Lung microvascular endothelial cell (primary cell): ENCODE results near the gene MT1B. TPM values are rescaled to one million over a fixed set of nuclear protein-coding genes. Genes with fewer than 3 reads are reported as not detected.

ENCODE experiments used
- DNase-seq, 2 donors: peaks; one replicate each; pipeline versions ENCODE4 v3.0.0 to v3.0.0-alpha.2; 2010; ENCODE audit warnings: low read depth in 2 of 2
- total RNA-seq: library from RNA; depleted of rRNA; stranded (reverse); fragments of >200 nt; gene quantifications from 2 replicates; pipeline ENCODE4 v1.2.1, GENCODE V29; 2014

The MT1B gene
- total RNA-seq: not detected in 2 replicates

DNA sequence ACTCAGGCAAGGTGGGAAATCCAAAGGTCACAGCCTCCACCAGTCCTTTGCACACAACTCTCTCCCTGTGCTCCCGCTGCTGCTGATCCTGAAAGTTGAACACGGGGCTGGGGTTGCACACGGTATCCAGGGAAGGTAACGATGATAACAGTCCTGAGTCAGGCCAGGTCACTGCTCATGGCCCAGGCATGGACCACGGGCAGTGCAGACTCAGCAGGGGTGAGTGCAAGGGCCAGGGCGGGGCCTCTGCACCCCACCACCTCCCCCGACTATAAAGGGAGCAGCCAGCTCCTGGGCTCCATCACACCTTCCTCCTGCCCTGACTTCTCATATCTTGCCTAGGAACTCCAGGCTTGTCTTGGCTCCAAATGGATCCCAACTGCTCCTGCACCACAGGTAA lies at the start of gene MT1B:
Gene MT1B, plus strand, starts transcription at position 301 of the 400 bp plus-strand sequence. Its CDS starts 68 bp downstream, at position 369.
- DNase-seq: no peak

DNA sequence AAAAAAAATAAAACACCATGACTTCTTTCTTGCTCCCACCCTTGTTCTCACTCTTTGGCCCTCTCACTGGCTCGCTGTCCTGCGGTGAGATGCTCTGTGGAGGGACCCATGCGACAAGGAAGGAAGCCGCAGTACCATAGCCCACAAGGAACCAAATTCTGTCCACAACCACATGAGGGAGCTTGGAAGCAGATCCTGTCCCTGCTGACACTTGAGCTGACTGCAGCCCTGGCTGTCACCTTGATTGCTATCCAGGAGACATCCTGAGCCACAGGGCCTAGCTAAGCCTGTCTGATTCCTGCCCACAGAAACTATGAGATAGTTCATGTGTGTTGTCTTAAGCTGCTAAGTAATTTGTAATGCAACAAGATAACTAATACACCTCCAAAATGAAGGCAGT lies 48.1 kb upstream of the MT1B start:
- peak; percentile 66 to 68 for DNase-seq

DNA sequence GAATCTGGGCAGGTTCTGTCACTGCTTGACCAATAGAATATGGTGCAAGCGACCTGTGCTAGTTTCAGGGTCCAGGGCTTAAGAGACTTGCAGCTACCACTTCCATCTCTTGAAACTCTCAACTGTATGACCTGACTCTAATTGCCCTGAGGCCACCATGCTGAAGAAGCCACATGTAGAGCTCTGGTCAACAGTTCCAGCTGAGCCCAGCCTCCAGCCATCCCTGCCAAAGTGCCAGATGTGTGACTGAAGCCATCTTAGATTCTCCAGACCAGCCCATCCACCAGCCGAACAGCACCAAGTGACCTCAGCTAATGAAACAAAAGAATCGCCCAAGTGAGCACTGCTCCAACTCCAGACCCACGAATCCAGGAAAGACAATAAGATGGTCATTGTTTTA lies 46.7 kb upstream of the MT1B start:
- no peak for DNase-seq

DNA sequence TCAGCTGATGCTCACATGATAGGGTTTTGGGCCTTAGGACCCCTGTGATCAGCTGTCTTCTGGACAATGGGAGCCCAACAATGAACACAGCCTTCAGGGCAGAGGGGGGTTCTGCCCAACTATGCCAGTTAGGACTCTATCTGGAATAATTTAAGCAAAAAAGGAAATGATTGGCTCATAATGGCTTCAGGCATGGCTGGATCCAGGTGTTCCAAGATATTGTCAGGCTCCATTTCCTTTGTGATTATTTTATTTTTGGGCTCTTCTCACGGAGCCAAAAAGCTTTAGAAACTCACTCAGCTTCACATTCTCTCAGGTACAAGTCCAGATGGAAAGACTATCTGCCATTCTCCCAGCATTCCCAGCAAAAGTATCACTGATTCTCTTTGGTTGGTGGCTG lies 46.2 kb upstream of the MT1B start:
- no peak for DNase-seq

DNA sequence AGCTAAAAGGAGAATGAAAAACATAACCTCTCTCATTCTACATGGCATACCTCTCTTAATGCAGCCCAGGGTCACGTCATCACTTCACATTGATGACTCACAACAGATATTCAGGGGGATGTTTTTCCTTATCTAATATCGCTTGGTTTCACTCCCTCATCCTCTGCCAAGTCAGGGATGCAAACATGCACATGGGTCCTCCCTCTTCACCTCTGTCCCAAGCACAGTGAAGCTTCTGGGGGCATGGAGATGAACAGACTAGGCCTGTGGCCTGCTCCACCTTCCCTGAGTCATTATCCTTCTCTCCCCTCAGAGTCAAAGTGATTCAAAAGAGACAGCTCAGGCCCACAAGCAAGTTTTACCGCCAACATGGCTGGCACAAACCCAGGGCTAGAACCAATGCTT lies 45.6 kb upstream of the MT1B start:
- peak; percentile 62 to 71 for DNase-seq

DNA sequence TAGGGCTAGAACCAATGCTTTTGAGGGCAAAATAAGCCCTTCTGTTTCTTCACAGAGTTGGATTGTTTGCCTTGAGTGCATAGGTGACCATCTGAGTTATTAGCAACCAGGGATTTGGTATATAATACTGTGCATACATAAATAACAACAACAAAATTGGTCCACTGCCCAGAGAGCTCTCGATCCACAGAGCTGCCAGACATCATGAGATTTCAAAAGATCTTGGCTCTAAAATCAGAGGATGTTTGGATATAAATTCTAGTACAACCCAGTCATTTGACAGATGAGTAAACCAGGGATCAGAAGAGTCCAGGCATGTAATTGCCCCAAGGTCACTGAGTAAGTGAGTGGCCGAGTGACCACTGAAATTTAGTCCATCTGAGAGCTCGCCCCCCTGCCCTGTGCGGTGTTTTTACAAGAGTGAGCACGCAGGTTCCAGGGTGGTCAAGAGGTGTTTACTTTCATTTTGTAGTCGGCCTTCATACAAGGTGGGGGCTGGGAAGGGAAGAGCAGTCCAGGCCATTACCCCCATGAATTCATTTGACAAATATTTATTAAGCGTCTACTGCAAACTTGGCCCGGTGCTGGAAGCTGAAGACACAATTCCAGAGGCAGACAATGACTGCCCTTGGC lies 45.1 kb upstream of the MT1B start:
- DNase-seq: peak in 1 of 2 donors; percentile 77

DNA sequence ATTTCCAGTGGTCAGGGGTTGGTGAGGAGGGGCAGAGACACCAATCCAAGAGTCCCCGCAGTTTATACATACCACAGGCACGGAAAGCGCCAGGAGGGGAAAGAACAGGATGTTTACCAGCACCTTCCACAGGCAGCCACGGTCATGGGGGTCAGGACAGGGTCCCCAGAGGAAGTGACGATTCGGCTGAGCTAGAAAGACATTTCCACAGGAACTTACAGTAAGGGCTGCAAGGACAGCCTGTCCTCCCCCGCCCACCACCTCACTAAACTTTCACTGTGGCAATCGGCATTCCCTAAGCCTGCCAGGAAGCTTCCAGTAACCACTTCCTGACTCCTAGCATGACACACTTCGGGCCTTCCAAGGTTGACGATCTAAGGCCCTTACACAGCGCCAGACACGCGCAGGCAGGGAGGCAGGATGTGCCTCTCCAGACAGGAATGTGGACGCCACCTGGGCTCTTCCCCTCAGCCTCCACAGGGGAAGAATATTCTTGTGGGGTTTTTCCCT lies 44.5 kb upstream of the MT1B start:
- peak; percentile 98 to 99 for DNase-seq

DNA sequence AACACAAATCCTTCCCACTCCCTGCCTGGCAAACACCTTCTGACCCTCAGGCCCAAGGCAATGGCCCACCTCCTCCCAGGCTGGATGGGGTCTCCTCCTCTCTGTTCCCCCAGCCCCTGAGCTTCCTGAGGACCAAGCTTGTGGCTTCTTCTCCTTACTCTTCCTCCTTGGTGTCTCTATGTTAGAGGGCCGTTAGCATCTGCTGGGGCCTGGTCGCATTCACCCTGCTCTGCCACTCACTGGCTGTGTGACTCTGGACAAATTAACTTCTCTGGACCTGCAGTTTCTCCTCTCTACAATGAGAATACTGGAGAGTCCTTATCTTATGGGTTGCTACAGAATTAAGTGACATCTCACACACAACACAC lies 44.0 kb upstream of the MT1B start:
- DNase-seq: no peak

DNA sequence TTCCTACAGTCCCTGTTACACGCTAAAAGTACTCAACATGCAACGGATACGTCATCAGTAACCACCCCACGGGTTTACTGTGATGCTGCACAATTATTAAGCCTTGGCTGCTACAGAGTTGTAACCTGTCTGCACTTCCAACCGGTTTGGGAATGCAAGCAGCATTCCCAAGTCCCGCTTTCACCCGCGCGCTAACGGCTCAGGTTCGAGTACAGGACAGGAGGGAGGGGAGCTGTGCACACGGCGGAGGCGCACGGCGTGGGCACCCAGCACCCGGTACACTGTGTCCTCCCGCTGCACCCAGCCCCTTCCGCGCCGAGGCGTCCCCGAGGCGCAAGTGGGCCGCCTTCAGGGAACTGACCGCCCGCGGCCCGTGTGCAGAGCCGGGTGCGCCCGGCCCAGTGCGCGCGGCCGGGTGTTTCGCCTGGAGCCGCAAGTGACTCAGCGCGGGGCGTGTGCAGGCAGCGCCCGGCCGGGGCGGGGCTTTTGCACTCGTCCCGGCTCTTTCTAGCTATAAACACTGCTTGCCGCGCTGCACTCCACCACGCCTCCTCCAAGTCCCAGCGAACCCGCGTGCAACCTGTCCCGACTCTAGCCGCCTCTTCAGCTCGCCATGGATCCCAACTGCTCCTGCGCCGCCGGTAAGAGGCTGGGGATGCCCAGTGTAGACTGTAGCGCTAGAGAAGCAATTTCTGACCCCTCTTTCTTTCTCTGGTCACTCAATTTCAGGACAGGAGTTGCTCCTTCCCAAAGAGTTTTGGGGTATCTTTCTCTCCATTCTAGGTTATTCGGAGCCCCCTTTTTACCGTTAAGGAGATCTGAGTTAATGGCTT lies 43.4 kb upstream of the MT1B start, which contains the start of gene MT2A:
Gene MT2A, plus strand, starts transcription at position 542 of the 833 bp plus-strand sequence. Its CDS starts 72 bp downstream, at position 614.
- DNase-seq: peak; percentile 96 to 99

DNA sequence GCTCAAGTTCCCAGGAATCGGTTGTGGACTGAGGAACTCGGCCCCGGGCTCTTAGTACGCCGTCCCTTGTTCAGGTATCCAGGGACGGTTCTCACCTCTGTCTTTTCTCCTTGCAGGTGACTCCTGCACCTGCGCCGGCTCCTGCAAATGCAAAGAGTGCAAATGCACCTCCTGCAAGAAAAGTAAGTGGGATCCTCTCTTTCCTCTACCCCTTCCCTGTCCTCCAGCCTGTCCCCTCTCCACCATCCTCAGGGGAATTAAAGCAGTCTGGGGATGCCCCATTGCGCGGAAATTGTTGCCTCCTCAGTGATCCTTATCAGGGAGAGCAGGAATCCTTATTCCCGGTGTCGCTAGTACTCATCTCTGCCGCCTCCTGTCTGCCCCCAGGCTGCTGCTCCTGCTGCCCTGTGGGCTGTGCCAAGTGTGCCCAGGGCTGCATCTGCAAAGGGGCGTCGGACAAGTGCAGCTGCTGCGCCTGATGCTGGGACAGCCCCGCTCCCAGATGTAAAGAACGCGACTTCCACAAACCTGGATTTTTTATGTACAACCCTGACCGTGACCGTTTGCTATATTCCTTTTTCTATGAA lies 42.7 kb upstream of the MT1B start:
- DNase-seq: no peak

DNA sequence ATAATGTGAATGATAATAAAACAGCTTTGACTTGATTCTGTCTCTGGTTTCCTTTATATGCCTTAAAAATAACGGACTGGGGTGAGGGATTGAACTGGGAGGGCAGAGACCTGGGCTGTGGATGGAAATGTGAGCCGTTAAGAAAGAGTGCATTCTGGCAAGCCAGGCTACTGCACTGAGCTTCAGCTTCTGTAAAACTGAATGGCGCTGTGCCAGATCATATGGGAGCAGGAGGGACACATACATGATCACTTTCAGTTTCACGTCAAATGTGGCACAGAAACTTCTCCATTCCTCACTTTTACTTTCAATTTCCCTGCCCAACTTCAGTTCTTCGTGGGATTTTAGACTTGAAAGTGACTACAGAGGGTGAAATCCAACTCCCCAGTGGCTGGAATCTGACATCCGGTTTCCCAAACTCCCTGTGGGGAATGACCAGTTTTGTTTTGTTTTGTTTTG lies 42.2 kb upstream of the MT1B start:
- peak; percentile 91 to 93 for DNase-seq

DNA sequence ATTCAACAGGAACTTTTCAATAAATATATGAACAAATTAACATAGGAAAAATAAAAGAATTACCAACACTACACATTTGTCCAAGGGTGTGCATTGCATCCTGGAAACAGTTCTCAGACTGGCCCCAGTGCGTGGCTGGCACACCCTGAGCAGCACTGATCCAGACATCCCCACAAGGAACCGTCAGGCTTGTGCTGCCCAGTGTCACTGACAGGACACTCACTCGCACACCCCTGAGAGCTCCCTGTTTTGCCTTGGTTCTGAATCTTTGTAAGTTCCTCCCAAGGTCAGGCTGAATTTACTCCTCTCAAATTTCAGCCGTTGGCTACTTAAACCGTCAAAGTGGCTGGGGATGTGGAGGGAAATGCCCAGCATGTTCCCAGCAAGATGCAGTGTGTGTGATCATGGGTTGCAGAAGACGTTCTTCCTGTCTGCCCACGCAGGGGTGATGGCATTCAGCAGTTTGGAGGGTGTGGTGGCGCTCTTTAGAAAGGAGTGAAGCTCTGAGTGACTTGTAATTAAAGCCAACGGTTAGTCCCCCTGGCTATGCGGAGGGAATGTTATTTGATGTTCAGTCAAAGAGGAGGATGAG lies 41.6 kb upstream of the MT1B start:
- peak; percentile 37 to 87 for DNase-seq

DNA sequence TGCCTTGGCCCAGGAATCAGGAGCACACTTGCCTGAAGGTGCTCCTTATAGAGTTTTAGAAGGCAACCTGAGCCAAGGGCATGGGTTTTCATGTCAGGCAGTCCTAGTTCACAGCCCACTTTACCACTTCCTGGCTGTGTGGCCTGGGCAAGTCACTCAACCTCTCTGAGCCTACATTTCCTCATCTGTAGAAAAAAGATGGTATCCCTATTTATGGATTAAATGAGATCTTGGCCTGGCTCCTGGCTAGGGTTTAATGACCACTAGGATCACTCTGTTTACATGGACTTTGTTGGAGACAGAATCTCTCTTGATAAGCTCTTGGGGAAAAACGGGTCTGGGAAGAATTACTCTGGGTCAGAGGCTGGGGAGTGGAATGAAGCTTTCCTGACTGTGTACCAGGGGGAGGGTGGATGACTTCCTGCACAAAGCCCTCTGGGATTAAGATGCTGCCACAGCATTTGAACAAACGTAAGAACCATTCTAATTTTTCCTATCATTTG lies 41.0 kb upstream of the MT1B start:
- DNase-seq: no peak

DNA sequence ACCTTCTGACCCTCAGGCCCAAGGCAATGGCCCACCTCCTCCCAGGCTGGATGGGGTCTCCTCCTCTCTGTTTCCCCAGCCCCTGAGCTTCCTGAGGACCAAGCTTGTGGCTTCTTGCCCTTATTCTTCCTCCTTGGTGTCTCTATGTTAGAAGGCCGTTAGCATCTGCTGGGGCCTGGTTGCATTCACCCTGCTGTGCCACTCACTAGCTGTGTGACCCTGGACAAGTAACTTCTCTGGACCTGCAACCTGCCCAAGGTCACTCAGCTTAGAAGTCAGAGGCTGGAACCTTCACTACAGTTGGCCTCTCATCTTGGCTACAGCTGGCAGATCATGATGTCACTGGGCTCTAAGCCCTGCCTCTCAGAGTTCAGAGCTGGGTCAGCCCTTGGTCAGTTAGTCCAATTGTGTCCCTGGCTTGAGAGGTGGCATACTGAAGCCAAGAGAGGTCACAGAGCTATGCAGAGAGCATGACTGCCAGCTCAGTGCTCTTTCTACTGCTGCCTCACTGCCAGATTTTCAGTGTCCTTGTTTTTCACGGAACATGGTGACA lies 40.3 kb upstream of the MT1B start:
- peak; percentile 36 to 67 for DNase-seq

DNA sequence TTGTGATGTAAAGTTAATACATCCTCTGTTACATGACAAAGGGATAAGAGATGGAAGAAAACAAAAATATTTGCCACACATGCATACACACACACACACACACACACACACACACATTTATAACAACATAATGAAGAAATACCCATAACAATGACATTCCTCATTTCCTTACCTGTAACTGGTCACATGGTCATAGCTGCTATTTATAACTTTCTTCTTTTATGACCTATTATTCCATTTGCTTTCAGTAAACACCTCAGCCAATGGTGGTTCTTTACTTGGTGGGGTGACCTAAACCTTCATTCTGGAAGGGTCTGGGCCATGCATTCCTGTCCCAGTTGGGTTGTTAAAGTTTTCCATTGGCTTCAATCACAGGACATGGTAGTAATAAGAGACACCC lies 38.0 kb upstream of the MT1B start:
- no peak for DNase-seq

DNA sequence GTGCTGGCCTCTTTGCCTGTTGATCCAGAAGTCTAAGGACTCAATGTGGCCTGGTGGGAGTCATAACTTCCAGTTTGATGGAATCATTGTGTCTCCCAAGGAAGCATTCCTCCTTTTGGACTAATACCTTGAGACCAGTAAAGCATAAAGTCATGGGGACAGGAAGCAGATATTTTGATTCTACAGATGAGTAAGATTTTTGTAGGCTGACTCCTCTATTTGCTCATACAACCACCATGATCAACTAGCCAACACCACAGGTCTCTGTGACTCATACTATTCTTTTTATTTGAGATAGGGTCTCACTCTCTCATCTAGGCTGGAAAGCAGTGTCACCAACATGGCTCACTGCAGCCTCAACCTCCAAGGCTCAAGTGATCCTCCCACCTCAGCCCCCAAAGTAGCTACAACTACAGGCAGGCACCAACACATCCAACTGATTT lies 37.1 kb upstream of the MT1B start:
- DNase-seq: peak in 1 of 2 donors; percentile 72

DNA sequence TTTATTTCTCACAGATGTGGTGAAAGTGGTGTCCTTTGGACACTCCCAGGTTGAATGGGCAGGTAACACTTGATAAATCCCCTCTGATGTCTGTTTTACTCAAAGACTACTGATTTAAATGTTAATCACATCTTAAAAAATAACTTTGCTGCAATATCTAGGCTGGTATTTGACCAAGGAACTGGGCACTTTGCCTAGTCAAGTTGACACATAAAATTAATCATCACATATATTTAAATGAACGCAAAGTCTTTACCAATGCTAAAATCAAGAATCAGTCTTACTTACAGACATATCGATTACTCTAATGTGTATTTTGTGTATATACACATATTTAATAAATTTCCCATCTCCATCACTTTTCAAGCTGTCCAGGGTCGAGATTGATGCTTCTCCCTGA lies 36.3 kb upstream of the MT1B start:
- DNase-seq: no peak

DNA sequence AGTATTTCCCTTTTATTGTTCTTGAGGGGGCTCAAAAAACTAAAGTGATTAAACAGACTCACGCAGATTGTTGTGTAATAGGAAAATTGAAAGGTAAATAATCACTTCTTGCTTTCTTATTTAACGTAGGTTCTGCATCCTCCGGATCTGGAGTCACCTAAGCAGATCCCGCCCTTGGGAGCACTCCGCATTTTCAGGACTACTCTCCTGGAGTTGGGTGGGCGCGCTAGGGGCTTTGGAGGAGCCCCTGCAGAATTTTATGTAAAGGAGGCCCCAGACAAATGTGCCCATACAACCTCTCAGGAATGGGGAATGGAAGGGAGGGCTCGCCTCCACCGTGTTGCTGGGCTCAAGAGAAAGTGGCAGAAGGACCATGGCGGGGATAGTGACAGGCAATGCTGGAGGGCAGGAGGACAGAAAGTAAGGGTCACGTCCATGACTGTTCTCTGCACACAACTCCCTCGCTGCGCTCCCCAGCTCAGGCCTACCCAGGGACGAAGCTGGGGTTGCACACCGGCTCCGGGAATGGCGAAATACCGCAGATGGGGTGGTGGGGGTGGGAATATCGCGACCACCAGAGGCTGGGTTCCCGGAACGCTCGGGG lies 35.0 kb upstream of the MT1B start:
- no peak for DNase-seq

DNA sequence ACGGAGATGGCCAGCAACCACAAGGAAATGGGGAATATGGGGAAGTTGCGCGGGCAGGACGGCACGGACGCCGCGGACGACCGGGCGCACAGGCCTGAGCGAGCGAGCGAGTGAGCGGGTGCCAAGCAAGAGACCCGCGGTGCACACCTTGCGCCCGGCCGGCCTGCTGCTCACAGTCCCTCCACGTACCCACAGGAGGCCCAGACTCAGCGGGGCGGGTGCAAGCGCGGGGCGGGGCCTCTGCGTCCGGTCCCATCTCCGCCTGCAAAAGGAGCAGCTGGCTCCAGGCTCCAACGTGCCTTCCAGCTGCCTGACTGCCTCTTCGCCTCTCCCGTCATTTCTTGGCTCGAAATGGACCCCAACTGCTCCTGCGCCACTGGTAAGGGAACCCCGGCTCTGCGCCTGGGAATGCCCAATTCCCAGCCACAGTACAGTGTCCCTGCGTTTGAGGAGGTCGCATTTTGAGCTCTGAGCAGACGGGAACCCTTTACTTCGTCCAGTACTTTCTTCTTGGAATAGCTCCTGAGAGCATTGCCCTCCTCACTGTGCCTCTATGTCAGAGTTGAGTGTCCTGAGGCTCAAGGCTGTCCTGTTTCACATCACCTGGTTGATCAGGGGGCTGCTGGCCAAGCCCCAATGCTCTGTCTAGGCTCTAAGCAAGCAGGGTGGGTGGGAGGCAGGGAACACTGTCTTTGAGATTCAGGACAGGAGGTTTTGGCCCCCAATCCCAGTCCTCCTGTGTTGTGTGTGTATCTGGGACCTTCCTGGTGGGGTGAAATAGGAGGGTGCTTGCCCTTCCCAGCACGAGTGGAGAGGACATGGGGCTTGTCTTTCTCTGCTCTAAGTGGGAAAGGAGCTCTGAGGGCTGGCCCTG lies 34.2 kb upstream of the MT1B start:
- DNase-seq: peak in 1 of 2 donors; percentile 64

DNA sequence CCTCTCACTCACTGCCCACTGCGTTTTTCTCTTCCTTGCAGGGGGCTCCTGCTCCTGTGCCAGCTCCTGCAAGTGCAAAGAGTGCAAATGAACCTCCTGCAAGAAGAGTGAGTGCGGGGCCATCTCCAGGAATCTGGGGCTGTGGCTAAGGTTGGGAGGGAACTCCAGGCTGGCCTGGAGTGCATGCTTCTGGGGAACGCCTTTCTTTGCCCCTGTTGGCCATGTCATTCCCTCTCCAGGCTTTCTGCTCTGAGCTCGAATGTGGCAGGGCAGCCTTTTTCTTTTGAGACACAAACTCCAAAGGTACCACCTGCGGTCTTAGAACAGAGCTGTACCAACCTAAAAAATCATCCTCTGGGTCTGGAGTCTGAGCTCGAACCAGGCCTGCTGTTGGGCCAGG lies 33.5 kb upstream of the MT1B start:
- DNase-seq: no peak
